PC-9 (cell line): ENCODE results near the gene ADAM8.

Experiments used
- CTCF ChIP-seq: fragments of 200-600 bp; sonication (generic); conservative IDR thresholded peaks from 2 replicates; pipeline ENCODE4 v1.6.1; 2017; ENCODE audit warnings: mixed run types, antibody characterized with exemption, mild to moderate bottlenecking, moderate library complexity
- EZH2 ChIP-seq: fragments of 200-600 bp; sonication (generic); IDR thresholded peaks from 2 replicates; pipeline ENCODE4 v1.8.0; 2017; ENCODE audit warnings: antibody characterized with exemption, low read depth

- TF ChIP-seq CTCF (no peak), EZH2 (no peak)
These were observed 49.5 kb upstream of the ADAM8 start for GRCh38 chr10:133326223-133326551.
